Fibroblast of pulmonary artery (primary cell): ENCODE results near the gene PARD3.
"Not testable (repeated sequence)": the region's sequence is repeated elsewhere in the genome, so short reads cannot be mapped to it uniquely, and the experiment has no call there.

Experiments used
- DNase-seq: peaks from one replicate; pipeline ENCODE4 v3.0.0-alpha.2; 2010; ENCODE audit warnings: low read depth
- H3K4me3 ChIP-seq: replicated peaks from 2 replicates; pipeline ENCODE4 v1.5.1; 2011; ENCODE audit warnings: low read depth, mild to moderate bottlenecking, control low read depth, low read length, moderate library complexity
- TF ChIP-seq, protein P1 (sequence below): IDR thresholded peaks from 2 replicates; pipeline ENCODE4 v1.5.1; 2011; ENCODE audit warnings: mild to moderate bottlenecking, control low read depth, low read length, inconsistent platforms; ENCODE audit errors: missing control alignments

Gene PARD3

DNA sequence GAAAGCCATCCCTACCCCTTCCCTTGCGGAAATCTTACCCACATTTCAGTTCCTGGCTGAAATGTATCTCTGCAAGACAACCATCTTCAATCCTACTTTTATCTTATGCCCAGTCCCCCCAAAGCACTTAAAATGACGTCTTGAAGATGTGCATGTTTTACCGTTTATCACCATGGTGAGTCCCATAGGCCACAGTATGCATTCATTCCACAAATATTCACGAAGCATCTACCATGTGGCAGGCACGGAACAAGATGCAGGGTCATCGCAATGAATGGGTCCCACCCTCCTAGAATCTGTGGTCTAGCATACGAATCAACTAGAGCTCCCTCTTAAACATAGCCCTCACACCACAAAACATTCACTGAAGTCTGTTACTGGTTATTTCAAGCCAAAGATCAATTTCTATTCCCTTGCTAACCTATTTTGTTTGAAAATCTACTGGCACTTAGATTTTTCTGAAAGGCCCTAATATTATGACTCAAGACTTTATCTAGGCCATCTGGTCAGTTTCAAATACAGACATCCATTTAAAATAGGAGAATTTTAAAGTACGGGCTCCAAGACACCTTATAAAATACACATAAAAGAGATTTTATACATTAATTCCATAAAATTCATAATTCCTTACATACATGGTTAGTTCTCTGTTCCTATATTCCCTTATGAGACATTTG lies 99.4 kb downstream of the PARD3 start:
- TF ChIP-seq, protein P1, sequence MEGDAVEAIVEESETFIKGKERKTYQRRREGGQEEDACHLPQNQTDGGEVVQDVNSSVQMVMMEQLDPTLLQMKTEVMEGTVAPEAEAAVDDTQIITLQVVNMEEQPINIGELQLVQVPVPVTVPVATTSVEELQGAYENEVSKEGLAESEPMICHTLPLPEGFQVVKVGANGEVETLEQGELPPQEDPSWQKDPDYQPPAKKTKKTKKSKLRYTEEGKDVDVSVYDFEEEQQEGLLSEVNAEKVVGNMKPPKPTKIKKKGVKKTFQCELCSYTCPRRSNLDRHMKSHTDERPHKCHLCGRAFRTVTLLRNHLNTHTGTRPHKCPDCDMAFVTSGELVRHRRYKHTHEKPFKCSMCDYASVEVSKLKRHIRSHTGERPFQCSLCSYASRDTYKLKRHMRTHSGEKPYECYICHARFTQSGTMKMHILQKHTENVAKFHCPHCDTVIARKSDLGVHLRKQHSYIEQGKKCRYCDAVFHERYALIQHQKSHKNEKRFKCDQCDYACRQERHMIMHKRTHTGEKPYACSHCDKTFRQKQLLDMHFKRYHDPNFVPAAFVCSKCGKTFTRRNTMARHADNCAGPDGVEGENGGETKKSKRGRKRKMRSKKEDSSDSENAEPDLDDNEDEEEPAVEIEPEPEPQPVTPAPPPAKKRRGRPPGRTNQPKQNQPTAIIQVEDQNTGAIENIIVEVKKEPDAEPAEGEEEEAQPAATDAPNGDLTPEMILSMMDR, result no peak
- H3K4me3 ChIP-seq, result no peak overlapping the region
- DNase-seq, result no peak

DNA sequence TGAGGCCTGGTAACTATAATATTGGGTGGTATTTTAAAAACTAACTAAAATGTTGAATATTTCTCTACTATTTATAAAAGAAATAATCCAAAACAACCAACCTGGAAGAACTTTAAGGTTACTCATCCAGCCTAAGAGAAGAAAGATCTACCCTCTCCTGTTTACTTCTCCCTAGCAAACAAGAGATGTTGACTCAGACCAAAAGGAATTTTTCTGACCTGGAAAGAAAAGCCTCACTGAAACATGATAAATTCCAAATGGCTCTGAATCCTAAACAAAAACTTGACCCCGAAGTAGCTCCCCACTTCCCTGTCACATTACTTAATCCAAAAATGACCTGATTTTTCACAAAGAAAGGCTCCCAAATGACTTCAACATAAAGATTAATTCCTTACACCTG lies 101.2 kb downstream of the PARD3 start:
- no peak overlapping the region for H3K4me3 ChIP-seq
- DNase-seq, result peak; percentile 40
- TF ChIP-seq, protein P1, result no peak

DNA sequence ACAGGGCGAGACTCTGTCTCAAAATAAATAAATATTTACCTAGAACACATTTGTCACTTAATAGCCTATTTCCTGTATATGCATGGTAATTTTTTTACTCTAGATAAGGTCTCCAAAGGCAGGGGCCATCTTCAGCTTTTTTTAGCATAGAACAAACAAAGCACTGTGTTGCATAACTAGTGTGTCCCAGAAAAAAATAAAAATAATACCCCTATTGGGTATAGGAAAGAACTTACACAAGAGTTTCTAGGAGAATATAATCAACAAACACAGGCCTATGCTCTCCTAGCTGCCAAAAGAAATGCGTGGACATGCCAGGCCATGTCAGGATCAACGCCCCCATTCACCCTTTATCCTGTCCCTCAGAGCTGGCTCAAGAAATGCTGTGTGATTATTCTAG lies 103.6 kb downstream of the PARD3 start:
- TF ChIP-seq, protein P1, result no peak
- no peak overlapping the region for H3K4me3 ChIP-seq
- peak; percentile 79 for DNase-seq

DNA sequence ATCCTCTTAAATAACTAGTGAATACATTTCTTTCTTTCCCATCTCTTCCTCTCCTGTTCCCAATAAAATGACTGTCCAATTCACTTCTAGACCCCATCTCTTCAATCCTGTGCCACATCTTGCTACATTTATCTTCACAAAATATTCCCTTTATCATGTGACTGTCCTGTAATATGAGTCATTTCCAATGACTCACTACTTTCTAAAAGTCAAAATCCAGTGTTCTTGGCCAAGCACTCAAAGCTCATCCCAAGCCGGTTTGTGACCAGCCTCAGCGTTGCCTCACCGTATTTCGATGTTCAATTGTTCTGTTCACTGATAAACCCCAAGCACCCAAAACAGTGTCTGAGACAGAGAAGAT lies 104.7 kb downstream of the PARD3 start:
- DNase-seq, result peak; percentile 85
- TF ChIP-seq, protein P1, result no peak
- H3K4me3 ChIP-seq, result no peak overlapping the region

DNA sequence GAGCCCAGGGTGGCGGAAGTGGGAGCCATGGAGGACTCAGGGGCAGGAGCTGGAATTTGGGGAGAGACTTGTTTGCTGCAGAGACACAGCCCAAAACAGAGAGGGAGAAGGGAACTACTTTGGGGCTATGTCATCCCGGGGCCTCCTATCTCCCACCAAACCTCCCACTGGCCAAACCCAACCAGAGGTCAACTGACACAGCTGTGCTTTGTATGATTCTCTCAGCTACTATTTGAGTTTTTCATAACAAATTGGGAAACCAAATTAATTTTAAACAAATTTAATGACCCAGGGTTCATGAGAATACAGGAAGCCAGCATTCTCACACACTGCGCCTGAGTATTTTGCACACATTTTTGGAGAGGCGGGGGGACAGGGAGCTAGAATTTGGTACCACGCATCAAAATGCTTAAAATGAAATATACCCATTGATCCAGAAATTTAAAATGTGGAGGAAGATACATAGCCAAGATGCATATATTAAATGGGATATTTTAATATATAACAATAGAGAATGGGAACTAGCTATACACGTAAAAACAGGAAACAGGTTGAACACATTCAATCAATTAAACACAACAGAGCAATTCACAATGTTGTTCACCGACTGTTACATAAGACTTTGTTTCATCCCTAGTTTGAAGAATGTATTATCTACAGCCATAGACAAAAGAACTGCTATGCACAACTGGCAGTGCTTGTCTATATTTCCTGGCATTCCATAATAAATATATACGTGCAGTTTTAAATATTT lies 105.3 kb downstream of the PARD3 start:
- no peak overlapping the region for H3K4me3 ChIP-seq
- TF ChIP-seq, protein P1, result no peak
- DNase-seq, result no peak

DNA sequence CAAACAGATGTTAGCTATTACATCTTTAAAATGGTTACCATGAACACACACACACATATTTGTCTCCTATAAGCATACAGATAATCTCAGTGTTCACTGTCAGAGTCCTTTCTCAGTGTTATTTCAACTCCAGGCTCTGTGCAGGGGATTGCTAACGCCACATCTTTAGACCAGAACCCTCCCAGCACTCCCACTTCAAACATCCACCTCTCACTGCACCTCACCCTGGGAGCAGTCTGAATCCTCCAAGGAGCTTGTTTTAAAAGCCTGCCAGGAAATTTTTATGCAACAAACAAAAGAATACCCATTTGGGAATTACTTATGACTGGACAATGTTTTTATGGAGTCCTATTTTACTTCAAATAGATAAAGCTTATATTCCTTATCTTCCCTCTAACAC lies 107.4 kb downstream of the PARD3 start:
- peak; percentile 70 for DNase-seq
- no peak overlapping the region for H3K4me3 ChIP-seq
- TF ChIP-seq, protein P1, result no peak

DNA sequence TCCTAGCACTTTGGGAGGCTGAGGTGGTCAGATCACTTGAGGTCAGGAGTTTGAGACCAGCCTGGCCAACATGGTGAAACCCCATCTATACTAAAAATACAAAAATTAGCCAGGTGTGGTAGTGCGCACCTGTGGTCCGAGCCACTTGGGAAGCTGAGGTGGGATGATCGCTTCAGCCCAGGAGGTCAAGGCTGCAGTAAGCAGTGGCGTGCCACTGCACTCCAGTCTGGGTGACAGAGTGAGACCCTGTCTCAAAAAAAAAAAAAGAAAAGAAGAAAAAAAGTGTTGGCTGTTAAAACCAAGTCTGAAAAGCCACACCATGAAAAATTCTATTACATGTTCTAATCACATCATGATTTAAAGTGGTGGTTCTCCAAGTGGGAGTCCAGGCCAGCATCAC lies 108.1 kb downstream of the PARD3 start:
- H3K4me3 ChIP-seq, DNase-seq: not testable (repeated sequence)
